Measurements from ENCODE around the gene DNAH11.

DNA sequence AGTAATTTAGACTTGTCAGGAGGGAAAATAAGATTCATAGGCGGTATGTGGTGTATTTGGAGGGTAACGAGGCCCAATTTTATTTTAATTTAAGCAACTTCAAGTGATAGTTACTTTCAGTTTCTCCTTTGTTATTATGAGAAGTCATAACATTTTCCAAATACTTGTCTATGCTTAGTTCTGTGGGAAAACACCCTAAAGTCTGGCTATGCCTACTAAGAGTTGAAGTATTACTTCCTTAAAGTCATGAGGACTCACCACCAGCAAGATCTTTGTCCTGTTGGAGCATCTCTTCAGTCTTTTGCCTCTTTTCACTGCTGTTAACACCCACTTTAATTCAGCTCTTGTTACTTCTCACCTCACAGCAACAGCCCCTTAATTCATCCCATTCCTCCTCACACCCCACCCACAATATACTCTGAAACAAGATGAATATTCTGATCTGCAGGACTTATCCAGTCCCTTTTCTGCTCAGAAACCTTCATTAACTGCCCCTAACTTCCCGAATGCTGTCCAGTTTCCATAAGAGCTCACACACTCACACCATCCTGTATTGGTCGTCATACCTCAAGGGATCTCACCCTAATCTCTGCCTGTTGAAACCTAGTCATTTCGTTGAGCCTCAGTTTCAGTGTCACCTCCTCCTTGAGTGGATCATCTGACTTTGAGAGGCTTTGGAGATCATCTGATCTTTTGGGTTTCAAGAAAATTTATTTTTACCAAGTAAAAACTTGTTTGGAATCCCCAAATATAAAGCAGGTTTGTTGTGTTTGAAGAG, 61.3 kb downstream of the DNAH11 start:
- TF ChIP-seq CTCF (conservative IDR thresholded peaks at IDR 0.05) (no peak), ZFX (IDR thresholded peaks at IDR 0.05) (no peak)

Data from C4-2B (cell line).